HEK293 (cell line): ENCODE measurements around the gene TTC23L.
A peak's percentile ranks its signal among the peaks of the same experiment; 100 is the strongest.

Experiments used
- HOXD13 ChIP-seq: sonication (generic); formaldehyde crosslinking; IDR thresholded peaks from 2 replicates; pipeline ENCODE4 v1.8.0; 2022; ENCODE audit warnings: missing genetic modification reagents, borderline replicate concordance
- MEIS1 ChIP-seq: sonication (generic); formaldehyde crosslinking; IDR thresholded peaks from 2 replicates; pipeline ENCODE4 v1.8.1; 2022; ENCODE audit warnings: missing genetic modification reagents, mild to moderate bottlenecking, borderline replicate concordance
- OVOL3 ChIP-seq: fragments of 450-650 bp; formaldehyde crosslinking; IDR thresholded peaks from 2 replicates; pipeline ENCODE4 v1.5.1; 2016; ENCODE audit warnings: missing biosample characterization, missing genetic modification characterization
- SALL2 ChIP-seq: fragments of 450-650 bp; formaldehyde crosslinking; IDR thresholded peaks from 2 replicates; pipeline ENCODE4 v1.5.0; 2017; ENCODE audit warnings: missing biosample characterization, mild to moderate bottlenecking, missing genetic modification characterization, borderline replicate concordance
- ZBTB8A ChIP-seq: fragments of 450-650 bp; formaldehyde crosslinking; IDR thresholded peaks from 2 replicates; pipeline ENCODE4 v1.5.1; 2016; ENCODE audit warnings: missing biosample characterization, missing genetic modification characterization
- ZFP41 ChIP-seq: fragments of 450-650 bp; formaldehyde crosslinking; IDR thresholded peaks from 2 replicates; pipeline ENCODE4 v1.5.1; 2016; ENCODE audit warnings: missing biosample characterization, missing genetic modification characterization, borderline replicate concordance
- ZIC2 ChIP-seq: fragments of 450-650 bp; formaldehyde crosslinking; IDR thresholded peaks from 2 replicates; pipeline ENCODE4 v1.5.1; 2016; ENCODE audit warnings: missing biosample characterization, missing genetic modification characterization
- ZNF223 ChIP-seq: fragments of 450-650 bp; formaldehyde crosslinking; IDR thresholded peaks from 2 replicates; pipeline ENCODE4 v1.5.1; 2016; ENCODE audit warnings: missing biosample characterization, missing genetic modification characterization
- ZNF248 ChIP-seq: fragments of 450-650 bp; formaldehyde crosslinking; IDR thresholded peaks from 2 replicates; pipeline ENCODE4 v1.5.1; 2017; ENCODE audit warnings: missing biosample characterization, missing genetic modification characterization
- ZNF530 ChIP-seq: fragments of 450-650 bp; formaldehyde crosslinking; IDR thresholded peaks from 2 replicates; pipeline ENCODE4 v1.5.1; 2016; ENCODE audit warnings: low read depth, missing biosample characterization, missing genetic modification characterization
- ZNF626 ChIP-seq: fragments of 450-650 bp; sonication (Bioruptor Pico); formaldehyde crosslinking; IDR thresholded peaks from 2 replicates; pipeline ENCODE4 v1.5.1; 2018; ENCODE audit warnings: missing biosample characterization, missing genetic modification characterization, inconsistent platforms
- ZNF707 ChIP-seq: fragments of 450-650 bp; formaldehyde crosslinking; IDR thresholded peaks from 2 replicates; pipeline ENCODE4 v1.5.1; 2016; ENCODE audit warnings: missing biosample characterization, missing genetic modification characterization
- ZNF76 ChIP-seq: fragments of 450-650 bp; formaldehyde crosslinking; IDR thresholded peaks from 2 replicates; pipeline ENCODE4; 2016; ENCODE audit warnings: low read depth, missing biosample characterization, missing genetic modification characterization, borderline replicate concordance
- ZNF792 ChIP-seq: fragments of 450-650 bp; formaldehyde crosslinking; IDR thresholded peaks from 2 replicates; pipeline ENCODE4 v1.5.1; 2016; ENCODE audit warnings: missing biosample characterization, missing genetic modification characterization
- TF ChIP-seq, protein P1 (sequence below): fragments of 450-650 bp; formaldehyde crosslinking; IDR thresholded peaks from 2 replicates; pipeline ENCODE4 v1.5.1; 2016; ENCODE audit warnings: missing biosample characterization, missing genetic modification characterization
- TF ChIP-seq, protein P2 (sequence below): fragments of 450-650 bp; formaldehyde crosslinking; IDR thresholded peaks from 2 replicates; pipeline ENCODE4 v1.5.1; 2016; ENCODE audit warnings: missing biosample characterization, missing genetic modification characterization
- TF ChIP-seq, protein P3 (sequence below): fragments of 450-650 bp; formaldehyde crosslinking; IDR thresholded peaks from 2 replicates; pipeline ENCODE4 v1.5.0; 2017; ENCODE audit warnings: missing biosample characterization, missing genetic modification characterization, borderline replicate concordance
- TF ChIP-seq, protein P4 (sequence below): fragments of 450-650 bp; formaldehyde crosslinking; IDR thresholded peaks from 2 replicates; pipeline ENCODE4 v1.5.1; 2017; ENCODE audit warnings: missing biosample characterization, missing genetic modification characterization
- TF ChIP-seq, protein P5 (sequence below): fragments of 450-650 bp; formaldehyde crosslinking; IDR thresholded peaks from 2 replicates; pipeline ENCODE4 v1.5.1; 2016; ENCODE audit warnings: missing biosample characterization, missing genetic modification characterization
- TF ChIP-seq, protein P6 (sequence below): fragments of 450-650 bp; formaldehyde crosslinking; IDR thresholded peaks from 2 replicates; pipeline ENCODE4 v1.5.1; 2016; ENCODE audit warnings: missing biosample characterization, missing genetic modification characterization
- TF ChIP-seq, protein P7 (sequence below): fragments of 450-650 bp; formaldehyde crosslinking; IDR thresholded peaks from 2 replicates; pipeline ENCODE4 v1.5.1; 2016; ENCODE audit warnings: missing biosample characterization, missing genetic modification characterization
- TF ChIP-seq, protein P8 (sequence below): fragments of 450-650 bp; IDR thresholded peaks from 2 replicates; pipeline ENCODE4 v1.5.1; 2018; ENCODE audit warnings: missing biosample characterization, mild to moderate bottlenecking, missing genetic modification characterization
- TF ChIP-seq, protein P9 (sequence below): fragments of 450-650 bp; IDR thresholded peaks from 2 replicates; pipeline ENCODE4 v1.5.1; 2018; ENCODE audit warnings: missing biosample characterization, missing genetic modification characterization

TTC23L gene

DNA sequence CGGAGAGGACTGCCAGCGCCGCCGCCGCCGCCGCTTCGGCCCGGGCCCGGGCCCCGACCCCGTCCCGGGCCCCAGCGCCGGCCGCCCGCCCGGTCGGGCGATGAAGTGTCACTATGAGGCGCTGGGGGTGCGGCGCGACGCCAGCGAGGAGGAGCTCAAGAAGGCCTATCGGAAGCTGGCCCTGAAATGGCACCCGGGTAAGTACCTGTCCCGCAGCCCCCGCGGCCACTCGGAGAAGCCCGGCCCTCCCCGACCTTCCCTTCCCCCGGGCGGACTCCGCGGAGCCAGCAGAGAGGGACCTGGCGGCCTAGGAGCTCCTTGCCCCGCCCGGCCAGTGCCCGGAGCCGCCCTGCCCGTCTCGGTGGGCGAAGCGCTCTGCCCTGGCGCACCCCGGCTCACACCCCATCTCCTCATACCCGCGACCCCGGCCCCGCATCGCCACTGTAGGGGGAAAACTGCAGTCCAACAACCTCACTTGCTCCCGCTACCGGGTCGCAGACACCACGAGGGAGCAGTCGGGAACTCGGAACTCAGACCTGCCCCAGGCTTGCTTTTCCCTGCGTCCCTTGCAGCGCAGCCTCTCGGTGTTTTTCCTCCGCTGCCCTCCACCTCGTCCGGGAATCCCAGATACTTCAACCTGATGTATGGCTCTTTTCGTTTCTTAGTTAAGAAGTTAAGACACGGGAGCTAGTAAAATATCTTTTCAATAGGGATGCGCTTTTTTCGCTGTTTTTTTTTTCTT is 90.9 kb downstream of the TTC23L start (continued):
- TF ChIP-seq, protein P1, sequence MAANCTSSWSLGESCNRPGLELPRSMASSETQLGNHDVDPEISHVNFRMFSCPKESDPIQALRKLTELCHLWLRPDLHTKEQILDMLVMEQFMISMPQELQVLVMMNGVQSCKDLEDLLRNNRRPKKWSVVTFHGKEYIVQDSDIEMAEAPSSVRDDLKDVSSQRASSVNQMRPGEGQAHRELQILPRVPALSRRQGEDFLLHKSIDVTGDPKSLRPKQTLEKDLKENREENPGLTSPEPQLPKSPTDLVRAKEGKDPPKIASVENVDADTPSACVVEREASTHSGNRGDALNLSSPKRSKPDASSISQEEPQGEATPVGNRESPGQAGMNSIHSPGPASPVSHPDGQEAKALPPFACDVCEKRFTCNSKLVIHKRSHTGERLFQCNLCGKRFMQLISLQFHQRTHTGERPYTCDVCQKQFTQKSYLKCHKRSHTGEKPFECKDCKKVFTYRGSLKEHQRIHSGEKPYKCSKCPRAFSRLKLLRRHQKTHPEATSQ (tag by site-specific recombination): no peak
- TF ChIP-seq, protein P2, sequence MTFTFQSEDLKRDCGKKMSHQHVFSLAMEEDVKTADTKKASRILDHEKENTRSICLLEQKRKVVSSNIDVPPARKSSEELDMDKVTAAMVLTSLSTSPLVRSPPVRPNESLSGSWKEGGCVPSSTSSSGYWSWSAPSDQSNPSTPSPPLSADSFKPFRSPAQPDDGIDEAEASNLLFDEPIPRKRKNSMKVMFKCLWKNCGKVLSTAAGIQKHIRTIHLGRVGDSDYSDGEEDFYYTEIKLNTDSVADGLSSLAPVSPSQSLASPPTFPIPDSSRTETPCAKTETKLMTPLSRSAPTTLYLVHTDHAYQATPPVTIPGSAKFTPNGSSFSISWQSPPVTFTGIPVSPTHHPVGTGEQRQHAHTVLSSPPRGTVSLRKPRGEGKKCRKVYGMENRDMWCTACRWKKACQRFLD (tag by site-specific recombination): no peak
- TF ChIP-seq, protein P3, sequence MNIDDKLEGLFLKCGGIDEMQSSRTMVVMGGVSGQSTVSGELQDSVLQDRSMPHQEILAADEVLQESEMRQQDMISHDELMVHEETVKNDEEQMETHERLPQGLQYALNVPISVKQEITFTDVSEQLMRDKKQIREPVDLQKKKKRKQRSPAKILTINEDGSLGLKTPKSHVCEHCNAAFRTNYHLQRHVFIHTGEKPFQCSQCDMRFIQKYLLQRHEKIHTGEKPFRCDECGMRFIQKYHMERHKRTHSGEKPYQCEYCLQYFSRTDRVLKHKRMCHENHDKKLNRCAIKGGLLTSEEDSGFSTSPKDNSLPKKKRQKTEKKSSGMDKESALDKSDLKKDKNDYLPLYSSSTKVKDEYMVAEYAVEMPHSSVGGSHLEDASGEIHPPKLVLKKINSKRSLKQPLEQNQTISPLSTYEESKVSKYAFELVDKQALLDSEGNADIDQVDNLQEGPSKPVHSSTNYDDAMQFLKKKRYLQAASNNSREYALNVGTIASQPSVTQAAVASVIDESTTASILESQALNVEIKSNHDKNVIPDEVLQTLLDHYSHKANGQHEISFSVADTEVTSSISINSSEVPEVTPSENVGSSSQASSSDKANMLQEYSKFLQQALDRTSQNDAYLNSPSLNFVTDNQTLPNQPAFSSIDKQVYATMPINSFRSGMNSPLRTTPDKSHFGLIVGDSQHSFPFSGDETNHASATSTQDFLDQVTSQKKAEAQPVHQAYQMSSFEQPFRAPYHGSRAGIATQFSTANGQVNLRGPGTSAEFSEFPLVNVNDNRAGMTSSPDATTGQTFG (tag by site-specific recombination): no peak
- no peak for TF ChIP-seq MEIS1 (CRISPR knock-in tag)
- no peak for TF ChIP-seq ZFP41 (tag by site-specific recombination)
- TF ChIP-seq, protein P4, sequence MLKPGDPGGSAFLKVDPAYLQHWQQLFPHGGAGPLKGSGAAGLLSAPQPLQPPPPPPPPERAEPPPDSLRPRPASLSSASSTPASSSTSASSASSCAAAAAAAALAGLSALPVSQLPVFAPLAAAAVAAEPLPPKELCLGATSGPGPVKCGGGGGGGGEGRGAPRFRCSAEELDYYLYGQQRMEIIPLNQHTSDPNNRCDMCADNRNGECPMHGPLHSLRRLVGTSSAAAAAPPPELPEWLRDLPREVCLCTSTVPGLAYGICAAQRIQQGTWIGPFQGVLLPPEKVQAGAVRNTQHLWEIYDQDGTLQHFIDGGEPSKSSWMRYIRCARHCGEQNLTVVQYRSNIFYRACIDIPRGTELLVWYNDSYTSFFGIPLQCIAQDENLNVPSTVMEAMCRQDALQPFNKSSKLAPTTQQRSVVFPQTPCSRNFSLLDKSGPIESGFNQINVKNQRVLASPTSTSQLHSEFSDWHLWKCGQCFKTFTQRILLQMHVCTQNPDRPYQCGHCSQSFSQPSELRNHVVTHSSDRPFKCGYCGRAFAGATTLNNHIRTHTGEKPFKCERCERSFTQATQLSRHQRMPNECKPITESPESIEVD (tag by site-specific recombination): no peak
- TF ChIP-seq ZNF626 (tag by site-specific recombination): no peak
- TF ChIP-seq, protein P5, sequence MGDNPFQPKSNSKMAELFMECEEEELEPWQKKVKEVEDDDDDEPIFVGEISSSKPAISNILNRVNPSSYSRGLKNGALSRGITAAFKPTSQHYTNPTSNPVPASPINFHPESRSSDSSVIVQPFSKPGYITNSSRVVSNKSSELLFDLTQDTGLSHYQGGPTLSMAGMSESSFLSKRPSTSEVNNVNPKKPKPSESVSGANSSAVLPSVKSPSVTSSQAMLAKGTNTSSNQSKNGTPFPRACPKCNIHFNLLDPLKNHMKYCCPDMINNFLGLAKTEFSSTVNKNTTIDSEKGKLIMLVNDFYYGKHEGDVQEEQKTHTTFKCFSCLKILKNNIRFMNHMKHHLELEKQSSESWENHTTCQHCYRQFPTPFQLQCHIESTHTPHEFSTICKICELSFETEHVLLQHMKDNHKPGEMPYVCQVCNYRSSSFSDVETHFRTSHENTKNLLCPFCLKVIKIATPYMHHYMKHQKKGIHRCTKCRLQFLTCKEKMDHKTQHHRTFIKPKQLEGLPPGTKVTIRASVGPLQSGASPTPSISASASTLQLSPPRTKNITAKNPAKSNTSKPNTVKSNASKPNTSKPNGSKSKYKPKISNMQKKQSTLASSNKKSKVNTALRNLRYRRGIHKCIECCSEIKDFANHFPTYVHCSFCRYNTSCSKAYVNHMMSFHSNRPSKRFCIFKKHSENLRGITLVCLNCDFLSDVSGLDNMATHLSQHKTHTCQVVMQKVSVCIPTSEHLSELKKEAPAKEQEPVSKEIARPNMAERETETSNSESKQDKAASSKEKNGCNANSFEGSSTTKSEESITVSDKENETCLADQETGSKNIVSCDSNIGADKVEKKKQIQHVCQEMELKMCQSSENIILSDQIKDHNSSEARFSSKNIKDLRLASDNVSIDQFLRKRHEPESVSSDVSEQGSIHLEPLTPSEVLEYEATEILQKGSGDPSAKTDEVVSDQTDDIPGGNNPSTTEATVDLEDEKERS: no peak
- no peak for TF ChIP-seq ZNF223 (tag by site-specific recombination)
- TF ChIP-seq ZNF707 (tag by site-specific recombination): no peak
- no peak for TF ChIP-seq ZNF248 (tag by site-specific recombination)
- TF ChIP-seq, protein P6, sequence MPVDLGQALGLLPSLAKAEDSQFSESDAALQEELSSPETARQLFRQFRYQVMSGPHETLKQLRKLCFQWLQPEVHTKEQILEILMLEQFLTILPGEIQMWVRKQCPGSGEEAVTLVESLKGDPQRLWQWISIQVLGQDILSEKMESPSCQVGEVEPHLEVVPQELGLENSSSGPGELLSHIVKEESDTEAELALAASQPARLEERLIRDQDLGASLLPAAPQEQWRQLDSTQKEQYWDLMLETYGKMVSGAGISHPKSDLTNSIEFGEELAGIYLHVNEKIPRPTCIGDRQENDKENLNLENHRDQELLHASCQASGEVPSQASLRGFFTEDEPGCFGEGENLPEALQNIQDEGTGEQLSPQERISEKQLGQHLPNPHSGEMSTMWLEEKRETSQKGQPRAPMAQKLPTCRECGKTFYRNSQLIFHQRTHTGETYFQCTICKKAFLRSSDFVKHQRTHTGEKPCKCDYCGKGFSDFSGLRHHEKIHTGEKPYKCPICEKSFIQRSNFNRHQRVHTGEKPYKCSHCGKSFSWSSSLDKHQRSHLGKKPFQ (tag by site-specific recombination): no peak
- no peak for TF ChIP-seq ZNF530 (tag by site-specific recombination)
- no peak for TF ChIP-seq HOXD13 (CRISPR knock-in tag)
- TF ChIP-seq OVOL3 (tag by site-specific recombination): no peak
- TF ChIP-seq SALL2 (tag by site-specific recombination): no peak
- TF ChIP-seq ZBTB8A: peak; percentile 79
- TF ChIP-seq, protein P7, sequence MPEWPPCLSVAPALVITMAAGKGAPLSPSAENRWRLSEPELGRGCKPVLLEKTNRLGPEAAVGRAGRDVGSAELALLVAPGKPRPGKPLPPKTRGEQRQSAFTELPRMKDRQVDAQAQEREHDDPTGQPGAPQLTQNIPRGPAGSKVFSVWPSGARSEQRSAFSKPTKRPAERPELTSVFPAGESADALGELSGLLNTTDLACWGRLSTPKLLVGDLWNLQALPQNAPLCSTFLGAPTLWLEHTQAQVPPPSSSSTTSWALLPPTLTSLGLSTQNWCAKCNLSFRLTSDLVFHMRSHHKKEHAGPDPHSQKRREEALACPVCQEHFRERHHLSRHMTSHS: no peak
- TF ChIP-seq ZNF792: no peak
- TF ChIP-seq ZIC2 (tag by site-specific recombination): 0 out of 2 replicates have a peak, but pooled peaks have one; percentile 7
- TF ChIP-seq, protein P8, sequence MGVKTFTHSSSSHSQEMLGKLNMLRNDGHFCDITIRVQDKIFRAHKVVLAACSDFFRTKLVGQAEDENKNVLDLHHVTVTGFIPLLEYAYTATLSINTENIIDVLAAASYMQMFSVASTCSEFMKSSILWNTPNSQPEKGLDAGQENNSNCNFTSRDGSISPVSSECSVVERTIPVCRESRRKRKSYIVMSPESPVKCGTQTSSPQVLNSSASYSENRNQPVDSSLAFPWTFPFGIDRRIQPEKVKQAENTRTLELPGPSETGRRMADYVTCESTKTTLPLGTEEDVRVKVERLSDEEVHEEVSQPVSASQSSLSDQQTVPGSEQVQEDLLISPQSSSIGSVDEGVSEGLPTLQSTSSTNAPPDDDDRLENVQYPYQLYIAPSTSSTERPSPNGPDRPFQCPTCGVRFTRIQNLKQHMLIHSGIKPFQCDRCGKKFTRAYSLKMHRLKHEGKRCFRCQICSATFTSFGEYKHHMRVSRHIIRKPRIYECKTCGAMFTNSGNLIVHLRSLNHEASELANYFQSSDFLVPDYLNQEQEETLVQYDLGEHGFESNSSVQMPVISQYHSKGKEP (tag by site-specific recombination): no peak
- peak; percentile 93 for TF ChIP-seq ZNF76 (tag by site-specific recombination)
- TF ChIP-seq, protein P9, sequence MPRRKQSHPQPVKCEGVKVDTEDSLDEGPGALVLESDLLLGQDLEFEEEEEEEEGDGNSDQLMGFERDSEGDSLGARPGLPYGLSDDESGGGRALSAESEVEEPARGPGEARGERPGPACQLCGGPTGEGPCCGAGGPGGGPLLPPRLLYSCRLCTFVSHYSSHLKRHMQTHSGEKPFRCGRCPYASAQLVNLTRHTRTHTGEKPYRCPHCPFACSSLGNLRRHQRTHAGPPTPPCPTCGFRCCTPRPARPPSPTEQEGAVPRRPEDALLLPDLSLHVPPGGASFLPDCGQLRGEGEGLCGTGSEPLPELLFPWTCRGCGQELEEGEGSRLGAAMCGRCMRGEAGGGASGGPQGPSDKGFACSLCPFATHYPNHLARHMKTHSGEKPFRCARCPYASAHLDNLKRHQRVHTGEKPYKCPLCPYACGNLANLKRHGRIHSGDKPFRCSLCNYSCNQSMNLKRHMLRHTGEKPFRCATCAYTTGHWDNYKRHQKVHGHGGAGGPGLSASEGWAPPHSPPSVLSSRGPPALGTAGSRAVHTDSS (tag by site-specific recombination): no peak
